ENCODE data around the gene ABR.
"Not testable (repeated sequence)": the region's sequence is repeated elsewhere in the genome, so short reads cannot be mapped to it uniquely, and the experiment has no call there.

ABR gene

GRCh38 chr17:1090465-1091189, 89.2 kb downstream of the ABR start:
- DNase-seq, result no peak

DNA sequence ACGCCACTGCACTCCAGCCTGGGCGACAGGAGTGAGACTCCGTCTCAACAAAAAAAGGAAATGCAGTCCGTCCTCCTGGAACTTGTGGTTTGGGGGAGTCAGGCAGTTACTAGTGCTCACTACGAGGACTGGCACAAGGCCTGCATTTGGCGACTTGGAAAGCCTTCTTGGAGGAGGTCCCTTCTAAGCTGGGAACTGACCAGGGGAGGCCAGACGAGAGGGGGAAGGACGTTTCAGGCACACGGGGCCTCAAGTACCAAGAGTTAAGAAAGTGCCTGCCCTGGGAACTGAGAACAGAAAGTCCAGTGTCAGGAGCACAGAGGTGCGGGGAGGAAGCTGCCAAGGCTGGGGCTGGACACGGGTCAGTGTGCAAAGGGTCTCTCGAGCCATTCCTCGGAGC, 89.9 kb downstream of the ABR start:
- no peak for DNase-seq

DNA sequence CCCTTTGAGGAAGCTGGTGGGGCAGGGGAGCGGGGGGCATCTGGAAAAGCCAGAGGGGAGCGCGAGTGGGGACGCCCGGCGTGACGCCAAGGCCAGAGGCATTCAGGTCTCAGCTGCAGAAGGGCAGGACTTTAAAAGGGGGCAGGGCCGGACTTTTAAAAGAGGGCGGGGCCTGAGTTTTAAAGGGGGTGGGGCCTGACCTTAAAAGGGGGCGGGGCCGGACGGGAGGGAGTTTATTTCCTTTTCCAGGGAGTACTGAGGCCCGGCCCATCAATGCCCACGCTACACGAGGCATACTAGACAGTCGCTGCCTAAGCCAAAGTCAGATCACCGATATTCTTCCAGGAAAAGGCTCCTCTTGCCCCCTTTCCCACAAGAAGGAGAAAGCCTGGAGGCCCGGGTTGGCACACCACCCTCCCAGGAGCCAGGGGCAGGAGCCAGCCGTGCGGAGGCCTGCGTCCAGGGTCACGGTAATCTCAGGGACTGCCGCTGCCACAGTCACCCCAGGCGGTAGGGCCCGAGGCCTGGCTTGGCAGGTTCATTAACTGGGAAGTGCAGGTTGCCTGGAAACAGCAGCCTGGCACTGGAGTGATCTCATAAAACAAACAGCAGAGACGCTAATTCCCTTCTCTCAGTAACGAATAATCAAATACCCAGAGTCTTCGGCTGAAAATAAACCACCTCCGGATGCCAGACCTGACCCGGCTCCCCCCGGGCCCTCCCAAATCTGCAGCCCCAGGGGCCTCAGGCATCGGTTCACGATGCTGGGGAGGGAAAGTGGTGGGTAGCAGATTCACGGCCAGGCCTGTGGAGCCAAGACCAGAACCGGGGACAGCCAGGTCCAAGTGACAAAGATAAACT, 92.2 kb downstream of the ABR start:
- DNase-seq, result no peak

GRCh38 chr17:1083451-1084187, 96.2 kb downstream of the ABR start:
- no peak for DNase-seq

GRCh38 chr17:1082579-1082978, 97.2 kb downstream of the ABR start:
- no peak for DNase-seq

- DNase-seq, result no peak
These were observed 100.8 kb downstream of the ABR start for GRCh38 chr17:1078831-1079561.

GRCh38 chr17:1077986-1078711, 101.6 kb downstream of the ABR start:
- DNase-seq, result no peak

GRCh38 chr17:1077581-1077985, 102.2 kb downstream of the ABR start:
- no peak for DNase-seq

- DNase-seq, result no peak
These were observed 102.8 kb downstream of the ABR start for GRCh38 chr17:1076982-1077302.

DNA sequence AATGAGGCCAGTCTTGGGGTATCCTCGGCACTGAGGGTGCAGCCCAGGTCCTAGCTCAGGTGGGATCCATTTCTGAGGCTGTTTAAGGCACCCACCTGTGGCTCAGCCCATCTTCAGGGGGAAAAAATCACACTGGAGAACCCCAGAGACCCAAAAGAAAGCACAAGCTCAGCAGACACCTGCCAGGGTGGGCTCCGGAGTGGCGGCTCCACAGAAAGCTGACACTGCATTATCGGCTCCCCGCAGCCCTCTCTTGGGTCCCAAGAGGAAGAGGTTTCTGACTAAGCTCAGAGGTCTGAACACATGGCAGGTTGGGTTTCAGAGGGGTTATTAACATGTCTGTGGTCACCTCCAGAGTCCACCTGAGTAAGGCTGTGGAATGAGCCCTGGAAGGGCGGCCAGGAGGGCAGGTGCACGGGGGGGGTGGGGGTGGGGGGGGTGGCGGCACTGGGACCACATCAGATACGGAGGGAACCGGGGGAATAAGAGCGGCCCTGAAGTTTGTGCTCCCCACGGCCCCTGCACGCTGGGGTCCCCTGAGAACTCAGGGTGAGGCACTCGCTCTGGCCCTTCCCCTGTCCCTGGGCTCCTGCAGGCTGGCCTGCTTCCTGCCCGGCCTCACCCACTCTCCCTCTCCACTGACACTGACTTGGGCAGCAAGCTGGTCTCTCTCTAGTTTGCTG, 103.3 kb downstream of the ABR start:
- no peak for DNase-seq

DNA sequence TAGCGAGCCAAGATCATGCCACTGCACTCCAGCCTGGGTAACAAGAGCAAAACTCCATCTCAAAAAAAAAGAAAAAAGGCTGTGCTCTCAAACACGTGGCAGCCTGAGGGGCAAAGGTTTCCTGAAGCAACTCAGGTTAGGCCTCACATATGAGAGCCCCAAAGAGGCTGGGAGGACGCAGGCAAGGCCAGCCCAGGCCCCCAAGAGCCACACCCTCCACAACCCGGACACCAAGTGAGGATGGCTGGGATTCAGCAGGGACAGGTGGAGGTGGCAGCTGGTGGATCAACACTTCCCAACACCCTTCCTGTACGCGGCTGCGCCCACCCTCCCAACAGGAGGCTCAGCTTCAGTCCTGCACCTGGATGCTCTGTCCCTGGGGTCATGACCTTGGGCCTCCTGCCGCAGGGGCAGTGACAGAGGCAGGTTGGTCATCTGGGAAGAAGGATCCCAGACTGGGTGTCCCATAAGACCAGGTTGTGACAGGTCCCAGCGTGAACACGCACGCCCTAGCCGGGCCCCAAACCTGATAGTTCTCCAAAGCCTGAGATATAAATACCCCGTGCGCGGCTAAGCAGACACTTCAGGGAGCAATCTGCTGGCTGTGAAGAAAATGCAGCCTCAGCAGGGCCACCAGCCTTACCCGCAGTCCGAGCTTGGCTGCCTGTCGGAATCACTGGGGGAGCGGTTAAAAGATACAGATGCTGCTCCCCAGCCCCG, 104.7 kb downstream of the ABR start:
- DNase-seq, result no peak

GRCh38 chr17:1073963-1074625, 105.7 kb downstream of the ABR start:
- not testable (repeated sequence) for DNase-seq

DNA sequence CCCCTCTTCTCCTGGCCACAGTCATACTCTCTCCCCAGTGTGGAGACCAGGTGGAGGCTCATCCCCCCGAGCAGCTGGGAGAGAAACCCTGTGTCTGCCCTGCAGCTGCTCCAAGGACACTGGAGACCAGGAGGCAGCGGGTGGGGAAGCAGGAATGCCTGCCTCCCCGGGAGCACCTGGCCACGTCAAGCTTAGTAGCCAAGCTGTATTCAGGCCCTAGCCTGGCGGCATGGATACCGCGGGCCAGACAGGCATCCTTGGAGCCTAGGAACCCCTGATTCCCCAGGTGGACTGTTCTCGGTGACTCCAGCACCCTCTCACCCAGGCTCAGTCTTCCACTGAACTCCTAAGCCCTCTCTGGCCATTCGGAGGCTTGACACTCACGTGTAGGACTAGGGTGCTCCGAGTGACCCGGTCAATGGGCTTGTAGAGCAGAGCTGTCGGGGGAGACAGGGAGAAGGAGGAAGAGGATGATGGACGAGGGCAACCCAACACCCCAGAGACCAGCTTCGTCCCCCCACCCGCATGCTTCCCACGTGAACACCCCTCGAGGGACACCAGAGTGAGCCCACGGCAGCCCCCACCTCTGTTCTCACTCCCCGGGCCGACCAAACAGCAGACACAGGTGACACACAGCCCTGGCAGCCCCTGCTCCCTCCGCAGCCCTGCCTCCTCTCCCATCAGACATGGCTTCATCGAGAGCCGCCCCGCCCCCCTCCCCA, 106.4 kb downstream of the ABR start:
- DNase-seq, result no peak

GRCh38 chr17:1072551-1072961, 107.2 kb downstream of the ABR start:
- no peak for DNase-seq

DNA sequence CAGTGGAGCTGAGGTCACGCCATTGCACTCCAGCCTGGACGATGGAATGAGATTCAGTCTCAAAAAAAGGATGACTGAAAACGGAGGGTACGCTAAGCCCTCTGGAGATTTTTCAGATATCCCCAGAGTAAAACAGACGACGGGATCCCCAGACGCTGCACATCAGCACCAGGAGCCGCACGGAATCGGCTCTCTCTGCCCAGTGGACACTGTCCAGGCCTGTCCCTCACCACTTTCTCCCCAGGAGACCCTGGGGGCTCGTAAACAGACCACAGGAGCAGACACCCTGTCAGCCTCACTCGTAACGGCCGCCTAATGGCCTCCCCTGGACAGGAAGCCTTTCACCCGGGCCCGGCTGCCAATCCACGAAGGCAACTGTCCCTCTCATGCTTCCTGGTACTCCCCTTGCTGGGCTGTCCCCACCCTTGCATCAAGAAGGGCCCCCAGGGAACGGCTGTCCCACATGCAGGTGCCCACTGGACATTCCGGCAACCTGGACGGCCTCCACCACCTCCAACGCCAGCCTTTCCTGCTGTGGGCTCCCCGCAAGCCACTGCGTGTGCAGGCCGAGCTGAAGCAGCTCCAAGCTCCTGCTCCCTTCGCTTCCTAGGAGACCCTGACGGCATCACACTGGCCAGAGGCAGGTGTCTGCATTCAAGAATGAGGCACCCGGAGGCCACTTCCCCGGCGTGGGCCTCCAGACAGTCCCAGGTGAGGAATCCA, 108.5 kb downstream of the ABR start:
- DNase-seq, result no peak

DNA sequence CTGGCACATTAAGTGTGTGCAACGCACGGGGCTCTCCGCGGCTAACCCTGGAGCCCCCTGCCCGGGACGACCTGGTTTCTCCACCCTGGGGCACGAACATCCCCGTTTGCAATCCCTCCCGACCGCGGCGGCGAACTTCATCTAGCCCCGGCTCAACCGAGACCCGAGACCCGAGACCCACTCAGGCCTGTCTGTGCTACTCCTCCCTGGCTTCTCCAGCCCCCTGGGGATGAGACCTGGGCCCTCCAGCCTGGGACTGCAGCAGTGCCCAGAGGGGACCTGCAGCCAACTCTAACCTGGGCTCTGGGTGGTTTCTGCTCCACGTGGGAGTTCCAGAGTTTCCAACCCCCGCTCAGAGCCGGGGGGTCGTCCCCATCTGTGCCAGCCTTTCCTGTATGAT, 109.4 kb downstream of the ABR start:
- no peak for DNase-seq

- DNase-seq, result no peak
These were observed 109.9 kb downstream of the ABR start for GRCh38 chr17:1069847-1070246.

DNA sequence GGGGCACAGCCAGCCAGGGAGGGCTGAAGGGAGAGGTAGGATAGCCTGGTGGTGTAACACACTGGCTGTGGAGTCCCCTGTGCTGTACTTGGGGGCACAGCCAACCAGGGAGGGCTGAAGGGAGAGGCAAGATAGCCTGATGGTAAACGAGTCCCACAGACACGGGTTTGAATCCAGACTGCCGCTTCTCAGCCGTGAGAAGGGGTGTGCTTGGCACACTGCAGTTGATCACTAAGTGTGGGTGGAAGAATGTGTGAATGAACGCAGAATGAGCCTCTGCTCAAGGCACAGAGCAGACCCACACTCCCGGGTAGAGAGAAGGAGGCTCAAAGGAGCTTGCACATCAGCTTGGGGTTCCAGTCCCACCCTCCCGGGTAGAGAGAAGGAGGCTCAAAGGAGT, 111.4 kb downstream of the ABR start:
- no peak for DNase-seq

All from right forelimb (tissue), 1 donor.